Endothelial cell of umbilical vein (primary cell): ENCODE results near the gene LDHB. TPM values are rescaled to one million over a fixed set of nuclear protein-coding genes. Genes with fewer than 3 reads are reported as not detected.

Source experiments
- Bru-seq: library from RNA; stranded (reverse); fragments of 400-500 nt; gene quantifications from one replicate; lab custom pipeline; 2021; lab: Mats Ljungman, UMichigan
- BruChase-seq, 2 experiments: library from RNA; stranded (reverse); fragments of 400-500 nt; gene quantifications; one replicate each; lab custom pipeline; 2021; lab: Mats Ljungman, UMichigan
- BruUV-seq: library from RNA; stranded (reverse); fragments of 400-500 nt; replicated peaks from 2 replicates; lab custom pipeline; 2021; lab: Mats Ljungman, UMichigan
- CTCF ChIA-PET: fragments of 300-600, 350-600 bp; sonication (Branson Sonifier 250); formaldehyde crosslinking; loops from one replicate; lab custom pipeline; 2021; ENCODE audit warnings: antibody characterized with exemption, inconsistent platforms; lab: Charles Lee
- POLR2A ChIA-PET: fragments of 300-600, 350-600 bp; sonication (Branson Sonifier 250); formaldehyde crosslinking; loops from one replicate; lab custom pipeline; 2021; ENCODE audit warnings: antibody characterized with exemption, inconsistent platforms; lab: Charles Lee
- DNase-seq: peaks from one replicate; pipeline ENCODE4 v3.0.0-alpha.2; 2011; ENCODE audit warnings: low read depth, low spot score
- FAIRE-seq: peaks from 2 replicates; lab custom pipeline; 2011; peaks lifted over from hg19 to GRCh38; lab: Jason Lieb, UNC
- H2AFZ ChIP-seq: 2 replicates; pipeline ENCODE4 v1.6.0; 2012; ENCODE audit warnings: low read depth, low read length, control low read depth, inconsistent platforms
- H3K27ac ChIP-seq: 2 replicates; pipeline ENCODE4 v1.5.1; 2011; ENCODE audit warnings: low read depth, mild to moderate bottlenecking, control low read depth, low read length, moderate library complexity; ENCODE audit not compliant: insufficient read depth
- H3K27me3 ChIP-seq, 2 experiments: 2 replicates each; pipeline versions ENCODE4 v1.6.0 to v1.6.1; 2011; ENCODE audit warnings: low read length in 2 of 2, mixed read lengths in 1 of 2; ENCODE audit not compliant: control insufficient read depth in 2 of 2, insufficient read depth in 2 of 2
- H3K36me3 ChIP-seq, 2 experiments: 2 replicates in 1 of 2; 3 replicates in 1 of 2; pipeline ENCODE4 v1.5.1; 2011; ENCODE audit warnings: low read length in 2 of 2, mild to moderate bottlenecking in 1 of 2, moderate library complexity in 1 of 2; ENCODE audit not compliant: control insufficient read depth in 2 of 2, insufficient read depth in 2 of 2; ENCODE audit errors: extremely low read depth in 1 of 2
- H3K4me1 ChIP-seq: 3 replicates; pipeline ENCODE4 v1.5.1; 2011; ENCODE audit warnings: mild to moderate bottlenecking, low read length; ENCODE audit not compliant: control insufficient read depth, insufficient read depth; ENCODE audit errors: extremely low read depth
- H3K4me2 ChIP-seq: 2 replicates; pipeline ENCODE4 v1.6.1; 2011; ENCODE audit warnings: low read length, control low read depth, mixed read lengths; ENCODE audit not compliant: insufficient read depth
- H3K4me3 ChIP-seq, 3 experiments: fragments of 200-600 bp in 1 of 3; sonication (generic), shearing (Covaris generic) in 1 of 3; replicated peaks in 1 of 3; 2 replicates each; pipeline ENCODE4 v1.5.1; 2011 to 2016; ENCODE audit warnings: control low read depth in 3 of 3, low read length in 3 of 3, mild to moderate bottlenecking in 2 of 3, inconsistent platforms in 1 of 3, low read depth in 1 of 3, moderate library complexity in 1 of 3; ENCODE audit not compliant: insufficient read depth in 1 of 3
- H3K79me2 ChIP-seq: 2 replicates; pipeline ENCODE4 v1.6.0; 2012; ENCODE audit warnings: low read length, inconsistent platforms; ENCODE audit not compliant: control insufficient read depth, insufficient read depth
- H3K9ac ChIP-seq: replicated peaks from 2 replicates; pipeline ENCODE3; 2011; ENCODE audit warnings: low read length, control low read depth; ENCODE audit not compliant: insufficient read depth; ENCODE audit errors: extremely low read depth
- H3K9me1 ChIP-seq: replicated peaks from 3 replicates; pipeline ENCODE4 v1.6.0; 2011; ENCODE audit warnings: mild to moderate bottlenecking, low read length; ENCODE audit not compliant: control insufficient read depth, insufficient read depth; ENCODE audit errors: extremely low read depth
- H3K9me3 ChIP-seq: replicated peaks from 2 replicates; pipeline ENCODE4 v1.5.1; 2012; ENCODE audit warnings: low read length, inconsistent platforms; ENCODE audit not compliant: control insufficient read depth, insufficient read depth
- H4K20me1 ChIP-seq: replicated peaks from 2 replicates; pipeline ENCODE3; 2011; ENCODE audit warnings: mild to moderate bottlenecking, low read length; ENCODE audit not compliant: control insufficient read depth, insufficient read depth; ENCODE audit errors: extremely low read depth
- EZH2 ChIP-seq: IDR thresholded peaks from 2 replicates; pipeline ENCODE4 v1.6.1; 2012; ENCODE audit warnings: borderline replicate concordance, low read depth, mild to moderate bottlenecking, moderate library complexity, low read length, inconsistent platforms; ENCODE audit not compliant: severe bottlenecking
- FOS ChIP-seq: IDR thresholded peaks from 2 replicates; pipeline ENCODE4 v1.6.1; 2011; ENCODE audit warnings: mild to moderate bottlenecking, low read length, moderate library complexity, borderline replicate concordance; ENCODE audit not compliant: insufficient read depth
- GATA2 ChIP-seq: IDR thresholded peaks from 2 replicates; pipeline ENCODE4 v1.7.0; 2011; ENCODE audit warnings: low read depth, mild to moderate bottlenecking, moderate library complexity, mixed read lengths, low read length; ENCODE audit not compliant: insufficient read length, insufficient read depth
- JUN ChIP-seq: IDR thresholded peaks from 2 replicates; pipeline ENCODE4 v1.6.1; 2011; ENCODE audit warnings: borderline replicate concordance, low read depth; ENCODE audit not compliant: insufficient read length, insufficient read depth
- MYC ChIP-seq: IDR thresholded peaks from one replicate; pipeline ENCODE4 v1.6.1; 2011; ENCODE audit warnings: mild to moderate bottlenecking, low read depth, low read length
- POLR2A ChIP-seq: IDR thresholded peaks from 2 replicates; pipeline ENCODE4 v1.6.1; 2012; ENCODE audit warnings: low read depth, mild to moderate bottlenecking, control low read depth, low read length
- POLR2AphosphoS5 ChIP-seq: IDR thresholded peaks from 2 replicates; pipeline ENCODE4 v1.6.1; 2012; ENCODE audit warnings: low read depth, mild to moderate bottlenecking, control low read depth, low read length, moderate library complexity; ENCODE audit not compliant: insufficient read depth
- dilution Hi-C: fragments of 300-500 bp; cut with MboI; formaldehyde crosslinking; loops from one replicate; pipeline ENCODE4 v1.15.0; 2019; ENCODE audit warnings: low sequenced_read_pairs; ENCODE audit not compliant: extremely low pct_ligation_motif_present
- intact Hi-C: fragments of 100-400 bp; cut with micrococcal nuclease; formaldehyde crosslinking; loops from one replicate; pipeline ENCODE4 v1.10.0; 2022
- long read RNA-seq: library from polyadenylated mRNA; stranded (forward); transcript quantifications from one replicate; pipeline ENCODE4 v2.0.0, GENCODE V29; 2021
- polyA minus RNA-seq, 3 experiments: library from RNA; depleted of rRNA, polyadenylated mRNA; stranded (reverse); fragments of >200 nt; gene quantifications; 1 replicate in 1 of 3; 2 replicates in 2 of 3; pipeline ENCODE4 v1.2.3, GENCODE V29; 2011
- polyA plus RNA-seq, 4 experiments: library from polyadenylated mRNA; depleted of rRNA in 3 of 4; stranded (reverse) in 3 of 4; unstranded in 1 of 4; fragments of >200 nt; gene quantifications; 2 replicates each; pipeline versions ENCODE4 v1.2.1 to v1.2.3, GENCODE V29; 2011 to 2012; ENCODE audit warnings: missing spikeins in 1 of 4
- total RNA-seq: library from RNA; stranded (reverse); gene quantifications from 2 replicates; pipeline ENCODE4 v1.2.3, GENCODE V29; 2021
- TF ChIP-seq, protein P1 (sequence below): IDR thresholded peaks from 2 replicates; pipeline ENCODE4 v1.6.1; 2011; ENCODE audit not compliant: insufficient read depth, insufficient read length
- TF ChIP-seq, protein P2 (sequence below), 2 donors: IDR thresholded peaks; 1 replicate in 1 of 2; 2 replicates in 1 of 2; pipeline ENCODE4 v1.5.1; 2011; ENCODE audit warnings: low read length in 2 of 2, mild to moderate bottlenecking in 2 of 2, moderate library complexity in 2 of 2, control low read depth in 1 of 2, inconsistent platforms in 1 of 2, low read depth in 1 of 2; ENCODE audit not compliant: insufficient read depth in 1 of 2; ENCODE audit errors: extremely low read depth in 1 of 2

LDHB gene
- 670 and 703 TPM in 2 replicates for total RNA-seq
- 287 and 437 TPM in 2 replicates for polyA plus RNA-seq
- polyA plus RNA-seq (2011; cell fraction: cytosol; rRNA removed) = 590 and 669 TPM in 2 replicates
- polyA plus RNA-seq (2011; cell fraction: nucleus; rRNA removed) = 232 and 360 TPM in 2 replicates
- 902 and 1,182 TPM in 2 replicates for polyA plus RNA-seq (2012)
- polyA minus RNA-seq = 400 and 448 TPM in 2 replicates
- polyA minus RNA-seq (2011; cell fraction: cytosol; rRNA and poly(A)+ RNA removed) = 336 TPM
- 77.2 and 101 TPM in 2 replicates for polyA minus RNA-seq (2011; cell fraction: nucleus; rRNA and poly(A)+ RNA removed)
- Bru-seq, nascent RNA = percentile 99 among the genes with signal in this experiment
- percentile 100 among the genes with signal in this experiment for BruChase-seq, experiment 1, labeled RNA remaining after a 6-hour chase
- percentile 100 among the genes with signal in this experiment for BruChase-seq, experiment 2, labeled RNA remaining after a 2-hour chase
- long read RNA-seq, transcript LDHB-206 (3 exons, 678 nt) = minor isoform, 13 of 1,473 reads
- long read RNA-seq, transcript LDHB-201 (8 exons, 1,303 nt) = major isoform, 1,429 of 1,473 reads
- long read RNA-seq, partial matches to known transcripts = 17 of 1,473 reads
- long read RNA-seq, other reads (novel, unspliced or antisense) = 10 of 1,473 reads

DNA sequence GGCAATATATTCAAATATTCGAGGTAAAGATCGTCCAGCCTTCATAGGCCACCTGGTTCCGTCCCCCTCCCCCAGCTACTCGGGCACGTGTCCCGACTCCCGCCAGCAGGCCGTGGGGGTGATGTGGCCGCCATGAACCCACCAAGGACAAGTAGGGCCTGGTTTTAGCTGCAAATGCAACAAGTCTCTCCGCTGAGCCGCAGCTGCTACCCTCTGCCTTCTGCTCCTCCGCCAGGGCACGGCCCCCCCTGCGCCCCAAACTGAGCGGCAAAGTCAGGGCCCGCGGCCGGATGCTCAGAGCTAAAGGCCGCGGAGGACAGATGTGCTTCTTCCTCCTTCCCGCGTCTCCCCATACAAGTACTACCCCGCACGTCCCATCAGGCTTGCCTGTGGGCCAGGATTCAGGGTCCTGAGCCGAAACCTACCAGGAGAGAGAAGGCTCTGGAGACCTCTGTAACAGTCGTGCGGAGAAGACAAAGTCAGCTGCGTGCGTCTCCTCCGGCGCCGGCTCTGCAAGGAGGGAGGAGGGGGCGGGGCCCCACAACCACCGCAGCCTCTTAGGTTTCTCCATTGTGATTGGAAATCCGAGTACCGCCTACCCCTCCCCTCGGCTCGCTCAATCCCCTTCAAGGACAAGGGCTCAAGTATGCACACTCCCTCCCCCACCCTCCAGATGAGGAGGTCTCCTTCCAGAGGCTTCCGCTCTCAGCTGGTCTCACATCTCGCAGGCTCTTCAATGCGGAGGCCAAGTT lies at the start of gene LDHB:
LDHB (minus strand) TSS at position 517 of the 752 bp plus-strand sequence. CDS start 3,171 bp downstream, outside the sequence.
- Histone ChIP-seq H3K4me3 (peak within 1 kb of the TSS; percentile 83 to 89 (median 85)), H3K79me2 (peaks cover 49% of the 10 kb centered on the region), H3K27ac (peak within 1 kb of the TSS; percentile 83), H3K9me3 (no peaks in the 10 kb centered on the region), H3K4me1 (peaks cover 14% of the 10 kb centered on the region), H3K9me1 (no peaks in the 10 kb centered on the region), H3K9ac (peak within 1 kb of the TSS; percentile 92), H3K27me3 (peaks cover 2 to 9% of the 10 kb centered on the region in 2 experiments), H4K20me1 (no peaks in the 10 kb centered on the region), H2AFZ (peak within 1 kb of the TSS; percentile 89), H3K36me3 (peaks cover 0 to 16% of the 10 kb centered on the region in 2 experiments), H3K4me2 (peak within 1 kb of the TSS; percentile 96)
- DNase-seq = peak; percentile 97
- dilution Hi-C loops (no loop called here), intact Hi-C loops (loop anchor here (1.0 to 10.0 kb wide), 4 partner anchors 23 to 867 kb away; partner anchors contain the start of genes GOLT1B and RECQL)
- POLR2A ChIA-PET = interaction anchor here (0.6 to 1.4 kb wide), 4 partner anchors 28 to 217 kb away, joined by 3 to 4 read pairs (median 3); partner anchors contain the start of genes GOLT1B and RECQL
- TF ChIP-seq POLR2A = peak; percentile 98
- TF ChIP-seq FOS = no peak
- no peak for TF ChIP-seq GATA2
- TF ChIP-seq, protein P1, sequence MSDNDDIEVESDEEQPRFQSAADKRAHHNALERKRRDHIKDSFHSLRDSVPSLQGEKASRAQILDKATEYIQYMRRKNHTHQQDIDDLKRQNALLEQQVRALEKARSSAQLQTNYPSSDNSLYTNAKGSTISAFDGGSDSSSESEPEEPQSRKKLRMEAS = peak; percentile 55
- TF ChIP-seq JUN = no peak
- TF ChIP-seq MYC = peak; percentile 97
- no peak for TF ChIP-seq EZH2
- TF ChIP-seq POLR2AphosphoS5 = peak; percentile 95
- TF ChIP-seq, protein P2, sequence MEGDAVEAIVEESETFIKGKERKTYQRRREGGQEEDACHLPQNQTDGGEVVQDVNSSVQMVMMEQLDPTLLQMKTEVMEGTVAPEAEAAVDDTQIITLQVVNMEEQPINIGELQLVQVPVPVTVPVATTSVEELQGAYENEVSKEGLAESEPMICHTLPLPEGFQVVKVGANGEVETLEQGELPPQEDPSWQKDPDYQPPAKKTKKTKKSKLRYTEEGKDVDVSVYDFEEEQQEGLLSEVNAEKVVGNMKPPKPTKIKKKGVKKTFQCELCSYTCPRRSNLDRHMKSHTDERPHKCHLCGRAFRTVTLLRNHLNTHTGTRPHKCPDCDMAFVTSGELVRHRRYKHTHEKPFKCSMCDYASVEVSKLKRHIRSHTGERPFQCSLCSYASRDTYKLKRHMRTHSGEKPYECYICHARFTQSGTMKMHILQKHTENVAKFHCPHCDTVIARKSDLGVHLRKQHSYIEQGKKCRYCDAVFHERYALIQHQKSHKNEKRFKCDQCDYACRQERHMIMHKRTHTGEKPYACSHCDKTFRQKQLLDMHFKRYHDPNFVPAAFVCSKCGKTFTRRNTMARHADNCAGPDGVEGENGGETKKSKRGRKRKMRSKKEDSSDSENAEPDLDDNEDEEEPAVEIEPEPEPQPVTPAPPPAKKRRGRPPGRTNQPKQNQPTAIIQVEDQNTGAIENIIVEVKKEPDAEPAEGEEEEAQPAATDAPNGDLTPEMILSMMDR (IDR thresholded peaks at IDR 0.05; ENCODE audit: extremely low read depth in 1 of 2, insufficient read depth in 1 of 2, low read depth in 1 of 2, low read length in 2 of 2) = no peak
- TSS peak; percentile 35 for BruUV-seq
- CTCF ChIA-PET = interaction anchor here (0.9 to 2.7 kb wide), 4 partner anchors 11 to 332 kb away, joined by 3 to 21 read pairs (median 4); no protein-coding TSS in a partner anchor
- FAIRE-seq = peak; percentile 96
